DOHH2 (cell line): ENCODE measurements around the gene ORC4.

Experiments
- H3F3A ChIP-seq: fragments of 200-600 bp; sonication (generic), shearing (Covaris generic); 2 replicates; pipeline ENCODE4 v1.6.0; 2016; ENCODE audit warnings: antibody characterized with exemption, mild to moderate bottlenecking; ENCODE audit not compliant: control insufficient read depth, insufficient read depth
- H3K27ac ChIP-seq: fragments of 200-600 bp; sonication (generic); 2 replicates; pipeline ENCODE4 v1.5.1; 2014; ENCODE audit warnings: low read depth, mild to moderate bottlenecking, low read length, moderate library complexity
- H3K27me3 ChIP-seq: fragments of 200-600 bp; sonication (generic); 2 replicates; pipeline ENCODE4 v1.6.1; 2014; ENCODE audit warnings: mild to moderate bottlenecking, low read length, mixed read lengths; ENCODE audit not compliant: control insufficient read depth
- H3K36me3 ChIP-seq: fragments of 200-600 bp; sonication (generic); 2 replicates; pipeline ENCODE4 v1.6.1; 2014; ENCODE audit warnings: mild to moderate bottlenecking, low read length, moderate library complexity, mixed read lengths; ENCODE audit not compliant: control insufficient read depth
- H3K4me1 ChIP-seq: fragments of 200-600 bp; sonication (generic); 2 replicates; pipeline ENCODE4 v1.6.1; 2014; ENCODE audit warnings: mild to moderate bottlenecking, low read length, mixed read lengths; ENCODE audit not compliant: control insufficient read depth
- H3K4me2 ChIP-seq: fragments of 200-600 bp; sonication (generic); 2 replicates; pipeline ENCODE4 v1.6.0; 2014; ENCODE audit warnings: mild to moderate bottlenecking, low read length, moderate library complexity
- H3K4me3 ChIP-seq: fragments of 200-600 bp; sonication (generic); 2 replicates; pipeline ENCODE4 v1.5.1; 2014; ENCODE audit warnings: mild to moderate bottlenecking, low read length, mixed read lengths
- H3K79me2 ChIP-seq: fragments of 200-600 bp; sonication (generic); 2 replicates; pipeline ENCODE4 v1.6.1; 2014; ENCODE audit warnings: mild to moderate bottlenecking, low read length, mixed read lengths; ENCODE audit not compliant: control insufficient read depth
- H3K9me2 ChIP-seq: fragments of 200-600 bp; sonication (generic); replicated peaks from 2 replicates; pipeline ENCODE4 v1.6.1; 2014; ENCODE audit warnings: mild to moderate bottlenecking, low read length, mixed read lengths; ENCODE audit not compliant: control insufficient read depth
- H3K9me3 ChIP-seq: fragments of 200-600 bp; sonication (generic); 2 replicates; pipeline ENCODE4 v1.6.1; 2014; ENCODE audit warnings: antibody characterized with exemption, low read length, mixed read lengths; ENCODE audit not compliant: control insufficient read depth, insufficient read depth
- H4K20me1 ChIP-seq: fragments of 200-600 bp; sonication (generic); 2 replicates; pipeline ENCODE4 v1.6.0; 2014; ENCODE audit warnings: low read depth, mild to moderate bottlenecking, antibody characterized with exemption, low read length, moderate library complexity; ENCODE audit not compliant: control insufficient read depth, insufficient read depth
- EZH2phosphoT487 ChIP-seq: fragments of 200-600 bp; sonication (generic); IDR thresholded peaks from 2 replicates; pipeline ENCODE4 v1.6.1; 2017; ENCODE audit warnings: borderline replicate concordance, mild to moderate bottlenecking, antibody characterized with exemption, low read length, moderate library complexity, mixed read lengths
- TF ChIP-seq, protein P1 (sequence below): fragments of 200-600 bp; sonication (generic); IDR thresholded peaks from one replicate; pipeline ENCODE4 v1.5.1; 2014; ENCODE audit warnings: antibody characterized with exemption, mild to moderate bottlenecking, low read depth, low read length; ENCODE audit not compliant: poor library complexity, severe bottlenecking

Gene ORC4

DNA sequence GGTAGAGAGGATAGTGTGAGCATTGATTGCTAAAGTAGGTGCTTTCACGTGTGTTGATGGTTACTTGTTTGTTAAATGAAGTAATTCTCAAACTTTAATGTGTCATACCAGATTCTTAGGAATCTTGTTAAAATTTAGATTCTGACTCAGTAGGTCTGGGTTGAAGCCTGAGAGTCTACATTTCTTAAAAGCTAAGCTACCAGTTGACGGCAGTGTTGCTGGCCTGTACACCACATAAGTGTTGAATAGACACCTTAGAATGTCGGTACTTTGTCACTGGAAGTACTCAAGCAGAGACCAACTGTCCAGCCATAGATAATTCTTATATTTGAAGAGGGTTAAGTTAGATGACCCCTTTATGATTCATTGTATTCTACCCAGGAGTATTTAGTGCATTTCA is 95.9 kb downstream of the ORC4 start:
- Histone ChIP-seq H3K36me3 (no peaks in the 10 kb centered on the region), H3K4me1 (no peaks in the 10 kb centered on the region), H3K4me3 (no peak overlapping the region), H4K20me1 (no peaks in the 10 kb centered on the region), H3K79me2 (no peaks in the 10 kb centered on the region), H3K27ac (no peak overlapping the region), H3F3A (no peaks in the 10 kb centered on the region; the same call in 1 of the 2 replicates), H3K9me3 (no peaks in the 10 kb centered on the region), H3K4me2 (no peak overlapping the region), H3K9me2 (no peaks in the 10 kb centered on the region), H3K27me3 (no peaks in the 10 kb centered on the region)
- TF ChIP-seq EZH2phosphoT487: no peak
- TF ChIP-seq, protein P1, sequence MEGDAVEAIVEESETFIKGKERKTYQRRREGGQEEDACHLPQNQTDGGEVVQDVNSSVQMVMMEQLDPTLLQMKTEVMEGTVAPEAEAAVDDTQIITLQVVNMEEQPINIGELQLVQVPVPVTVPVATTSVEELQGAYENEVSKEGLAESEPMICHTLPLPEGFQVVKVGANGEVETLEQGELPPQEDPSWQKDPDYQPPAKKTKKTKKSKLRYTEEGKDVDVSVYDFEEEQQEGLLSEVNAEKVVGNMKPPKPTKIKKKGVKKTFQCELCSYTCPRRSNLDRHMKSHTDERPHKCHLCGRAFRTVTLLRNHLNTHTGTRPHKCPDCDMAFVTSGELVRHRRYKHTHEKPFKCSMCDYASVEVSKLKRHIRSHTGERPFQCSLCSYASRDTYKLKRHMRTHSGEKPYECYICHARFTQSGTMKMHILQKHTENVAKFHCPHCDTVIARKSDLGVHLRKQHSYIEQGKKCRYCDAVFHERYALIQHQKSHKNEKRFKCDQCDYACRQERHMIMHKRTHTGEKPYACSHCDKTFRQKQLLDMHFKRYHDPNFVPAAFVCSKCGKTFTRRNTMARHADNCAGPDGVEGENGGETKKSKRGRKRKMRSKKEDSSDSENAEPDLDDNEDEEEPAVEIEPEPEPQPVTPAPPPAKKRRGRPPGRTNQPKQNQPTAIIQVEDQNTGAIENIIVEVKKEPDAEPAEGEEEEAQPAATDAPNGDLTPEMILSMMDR: no peak

DNA sequence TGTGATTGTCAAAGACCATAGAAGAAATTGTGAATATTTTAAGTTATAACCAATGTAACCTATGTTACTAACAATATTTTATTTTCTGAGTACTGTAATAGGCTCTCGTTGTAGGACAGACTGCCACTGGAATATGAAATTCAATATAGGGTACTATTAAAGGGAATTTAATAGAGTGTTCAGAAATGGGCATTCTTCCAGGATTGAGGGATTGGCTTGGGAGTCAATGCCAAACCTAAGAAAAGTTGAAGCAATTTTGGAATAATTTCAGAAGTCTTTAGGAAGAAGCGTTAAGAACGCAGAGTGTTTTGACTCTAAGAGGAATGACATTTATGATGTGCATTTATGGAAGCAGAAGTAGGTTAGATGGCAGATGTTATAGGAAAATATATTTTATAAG is 96.7 kb downstream of the ORC4 start:
- TF ChIP-seq, protein P1: no peak
- TF ChIP-seq EZH2phosphoT487: no peak
- Histone ChIP-seq H3K4me2 (no peak overlapping the region), H3K27ac (no peak overlapping the region), H3K4me3 (no peak overlapping the region), H4K20me1 (no peaks in the 10 kb centered on the region), H3K27me3 (no peaks in the 10 kb centered on the region), H3F3A (no peaks in the 10 kb centered on the region), H3K9me3 (no peaks in the 10 kb centered on the region), H3K79me2 (no peaks in the 10 kb centered on the region), H3K4me1 (no peaks in the 10 kb centered on the region), H3K36me3 (no peaks in the 10 kb centered on the region), H3K9me2 (no peaks in the 10 kb centered on the region)

DNA sequence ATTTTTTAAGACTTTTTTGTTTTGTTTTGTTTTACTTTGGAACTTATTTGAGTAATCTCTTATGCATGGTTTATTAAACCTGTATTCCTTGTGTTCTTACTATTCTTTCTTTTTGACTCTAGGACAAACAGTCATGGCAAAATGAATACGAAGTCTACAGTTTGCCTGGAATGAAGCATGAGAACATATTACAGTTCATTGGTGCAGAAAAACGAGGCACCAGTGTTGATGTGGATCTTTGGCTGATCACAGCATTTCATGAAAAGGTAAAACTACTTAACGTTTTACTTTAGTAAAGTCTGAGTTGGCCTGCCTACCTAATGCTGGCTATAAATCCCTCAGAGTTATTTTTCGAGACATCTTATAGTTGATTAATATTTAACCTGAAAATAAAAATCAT is 103.4 kb downstream of the ORC4 start:
- H3F3A ChIP-seq: no peaks in the 10 kb centered on the region
- H3K27me3 ChIP-seq: no peaks in the 10 kb centered on the region
- H3K4me1 ChIP-seq: no peaks in the 10 kb centered on the region
- H3K36me3 ChIP-seq: no peaks in the 10 kb centered on the region
- H3K27ac ChIP-seq: no peak overlapping the region
- H3K4me3 ChIP-seq: no peak overlapping the region
- no peaks in the 10 kb centered on the region for H3K79me2 ChIP-seq
- no peaks in the 10 kb centered on the region for H4K20me1 ChIP-seq
- no peak overlapping the region for H3K4me2 ChIP-seq
- no peaks in the 10 kb centered on the region for H3K9me3 ChIP-seq
- no peaks in the 10 kb centered on the region for H3K9me2 ChIP-seq
- TF ChIP-seq EZH2phosphoT487: no peak
- TF ChIP-seq, protein P1: no peak

DNA sequence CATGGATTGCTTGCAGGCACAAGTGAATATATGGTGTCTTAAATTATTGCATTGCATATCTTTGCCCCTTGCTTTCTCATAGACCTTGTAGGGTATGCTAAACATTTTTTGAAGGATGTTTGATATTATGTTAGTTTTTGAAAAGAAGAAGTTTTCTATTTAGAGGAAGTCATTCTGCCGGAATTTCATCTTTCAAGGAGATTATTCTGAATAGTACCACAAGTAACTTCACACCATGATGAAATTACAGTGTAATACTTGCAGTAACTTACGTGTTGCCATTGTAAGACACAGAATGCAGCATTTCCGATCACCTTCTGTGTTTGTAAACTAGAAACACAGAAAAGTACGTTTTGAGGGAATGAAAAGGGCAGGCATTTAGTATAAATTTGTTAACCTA is 103.8 kb downstream of the ORC4 start:
- Histone ChIP-seq H3K27ac (no peak overlapping the region), H3K79me2 (no peaks in the 10 kb centered on the region), H4K20me1 (no peaks in the 10 kb centered on the region), H3K4me3 (no peak overlapping the region), H3K9me2 (no peaks in the 10 kb centered on the region), H3F3A (no peaks in the 10 kb centered on the region), H3K27me3 (no peaks in the 10 kb centered on the region), H3K4me1 (no peaks in the 10 kb centered on the region), H3K9me3 (no peaks in the 10 kb centered on the region), H3K4me2 (no peak overlapping the region), H3K36me3 (no peaks in the 10 kb centered on the region)
- no peak for TF ChIP-seq EZH2phosphoT487
- TF ChIP-seq, protein P1: no peak
